ENCODE results near the gene PTX4.
"Not testable (repeated sequence)": the region's sequence is repeated elsewhere in the genome, so short reads cannot be mapped to it uniquely, and the experiment has no call there.

The PTX4 gene

GRCh38 chr16:1447965-1448364, 40.8 kb downstream of the PTX4 start:
- H3K4me3 Mint-ChIP-seq = no peak overlapping the region
- H3K36me3 Mint-ChIP-seq = peaks cover 30 to 37% of the 10 kb centered on the region in 2 donors

GRCh38 chr16:1446296-1447080, 42.3 kb downstream of the PTX4 start:
- no peaks in the 10 kb centered on the region for H3K9me3 Mint-ChIP-seq
- peaks cover 24 to 30% of the 10 kb centered on the region in 2 donors for H3K36me3 Mint-ChIP-seq
- no peak overlapping the region for H3K4me3 Mint-ChIP-seq
- H3K27me3 Mint-ChIP-seq = no peaks in the 10 kb centered on the region
- ATAC-seq (replicated peaks) (no peak), DNase-seq (no peak)
- H3K27ac Mint-ChIP-seq = peak overlapping the region; percentile 71
- H3K4me1 Mint-ChIP-seq = no peaks in the 10 kb centered on the region

More at GRCh38 chr16:1447965-1448364, 40.8 kb downstream of the PTX4 start:
- Mint-ChIP-seq H3K4me1 (no peaks in the 10 kb centered on the region), H3K27me3 (no peaks in the 10 kb centered on the region), H3K9me3 (no peaks in the 10 kb centered on the region), H3K27ac (no peak overlapping the region)
- DNase-seq = no peak
- no peak for ATAC-seq (replicated peaks)

- no peaks in the 10 kb centered on the region for H3K4me1 Mint-ChIP-seq
- no peaks in the 10 kb centered on the region for H3K27me3 Mint-ChIP-seq
- DNase-seq (no peak), ATAC-seq (replicated peaks) (peak in 1 of 2 donors; percentile 26)
- no peaks in the 10 kb centered on the region for H3K9me3 Mint-ChIP-seq
- no peak overlapping the region for H3K4me3 Mint-ChIP-seq
- H3K27ac Mint-ChIP-seq = peak overlapping the region; percentile 71
- H3K36me3 Mint-ChIP-seq = peaks cover 23 to 24% of the 10 kb centered on the region in 2 donors
These were observed 43.1 kb downstream of the PTX4 start for GRCh38 chr16:1445518-1446203.

- Mint-ChIP-seq H3K9me3 (no peaks in the 10 kb centered on the region), H3K27ac (peak overlapping the region; percentile 87), H3K4me1 (no peaks in the 10 kb centered on the region), H3K36me3 (peaks cover 22% of the 10 kb centered on the region in 2 donors), H3K4me3 (no peak overlapping the region), H3K27me3 (no peaks in the 10 kb centered on the region)
- peak in 1 of 2 donors; percentile 42 for ATAC-seq (replicated peaks)
- no peak for DNase-seq
These were observed 43.8 kb downstream of the PTX4 start for GRCh38 chr16:1444730-1445517.

GRCh38 chr16:1443980-1444729, 44.6 kb downstream of the PTX4 start, which contains the start of gene CCDC154:
TSS of gene CCDC154 (minus strand) at chr16:1444556. CDS start at chr16:1444322, 234 bp downstream.
- no peak within 1 kb of the TSS for H3K4me3 Mint-ChIP-seq
- peak in 1 of 2 donors; percentile 26 for ATAC-seq (replicated peaks)
- H3K27ac Mint-ChIP-seq = peak within 1 kb of the TSS; percentile 87
- no peaks in the 10 kb centered on the region for H3K4me1 Mint-ChIP-seq
- H3K36me3 Mint-ChIP-seq = peaks cover 17 to 18% of the 10 kb centered on the region in 2 donors
- no peaks in the 10 kb centered on the region for H3K27me3 Mint-ChIP-seq
- DNase-seq = no peak
- H3K9me3 Mint-ChIP-seq = no peaks in the 10 kb centered on the region

GRCh38 chr16:1443403-1443973, 45.3 kb downstream of the PTX4 start:
- H3K9me3 Mint-ChIP-seq = no peaks in the 10 kb centered on the region
- H3K27me3 Mint-ChIP-seq = no peaks in the 10 kb centered on the region
- peaks cover 17 to 19% of the 10 kb centered on the region in 2 donors for H3K36me3 Mint-ChIP-seq
- H3K27ac Mint-ChIP-seq = no peak overlapping the region
- DNase-seq = no peak
- no peak overlapping the region for H3K4me3 Mint-ChIP-seq
- H3K4me1 Mint-ChIP-seq = no peaks in the 10 kb centered on the region
- ATAC-seq (replicated peaks) = no peak

GRCh38 chr16:1442697-1443096, 46.0 kb downstream of the PTX4 start:
- ATAC-seq (replicated peaks) (no peak), DNase-seq (no peak)
- no peak overlapping the region for H3K4me3 Mint-ChIP-seq
- H3K27ac Mint-ChIP-seq = no peak overlapping the region
- no peaks in the 10 kb centered on the region for H3K27me3 Mint-ChIP-seq
- no peaks in the 10 kb centered on the region for H3K9me3 Mint-ChIP-seq
- H3K36me3 Mint-ChIP-seq = peaks cover 11 to 19% of the 10 kb centered on the region in 2 donors
- H3K4me1 Mint-ChIP-seq = no peaks in the 10 kb centered on the region

- Mint-ChIP-seq H3K36me3 (peaks cover 11 to 21% of the 10 kb centered on the region in 2 donors), H3K27ac (no peak overlapping the region), H3K27me3 (no peaks in the 10 kb centered on the region), H3K4me3 (no peak overlapping the region), H3K9me3 (no peaks in the 10 kb centered on the region), H3K4me1 (no peaks in the 10 kb centered on the region)
- ATAC-seq (replicated peaks) (no peak), DNase-seq (no peak)
These were observed 47.3 kb downstream of the PTX4 start for GRCh38 chr16:1441391-1441829.

GRCh38 chr16:1439699-1440074, 49.1 kb downstream of the PTX4 start:
- not testable (repeated sequence) for H3K27ac Mint-ChIP-seq; H3K4me1 Mint-ChIP-seq; ATAC-seq (replicated peaks); DNase-seq; H3K4me3 Mint-ChIP-seq; H3K9me3 Mint-ChIP-seq; H3K27me3 Mint-ChIP-seq
- H3K36me3 Mint-ChIP-seq = peaks cover 9 to 15% of the 10 kb centered on the region in 2 donors

GRCh38 chr16:1439058-1439698, 49.6 kb downstream of the PTX4 start:
- H3K4me1 Mint-ChIP-seq = no peaks in the 10 kb centered on the region
- DNase-seq (no peak), ATAC-seq (replicated peaks) (no peak)
- no peak overlapping the region for H3K4me3 Mint-ChIP-seq
- H3K9me3 Mint-ChIP-seq = no peaks in the 10 kb centered on the region
- H3K36me3 Mint-ChIP-seq = peaks cover 9 to 15% of the 10 kb centered on the region in 2 donors
- H3K27me3 Mint-ChIP-seq = no peaks in the 10 kb centered on the region
- peak overlapping the region; percentile 42 for H3K27ac Mint-ChIP-seq

GRCh38 chr16:1438229-1439057, 50.3 kb downstream of the PTX4 start:
- no peak for ATAC-seq (replicated peaks)
- Mint-ChIP-seq H3K36me3 (peaks cover 9 to 15% of the 10 kb centered on the region in 2 donors), H3K9me3 (no peaks in the 10 kb centered on the region), H3K27me3 (no peaks in the 10 kb centered on the region), H3K27ac (no peak overlapping the region), H3K4me1 (no peaks in the 10 kb centered on the region), H3K4me3 (no peak overlapping the region)
- no peak for DNase-seq

GRCh38 chr16:1437606-1438005, 51.1 kb downstream of the PTX4 start:
- no peak overlapping the region for H3K4me3 Mint-ChIP-seq
- DNase-seq = no peak
- ATAC-seq (replicated peaks) = no peak
- no peaks in the 10 kb centered on the region for H3K4me1 Mint-ChIP-seq
- H3K9me3 Mint-ChIP-seq = no peaks in the 10 kb centered on the region
- peaks cover 9 to 15% of the 10 kb centered on the region in 2 donors for H3K36me3 Mint-ChIP-seq
- no peaks in the 10 kb centered on the region for H3K27me3 Mint-ChIP-seq
- no peak overlapping the region for H3K27ac Mint-ChIP-seq

All from stimulated activated naive B cell treated with anti-CD40 and anti-IgM and Interleukin-4, amounts not matched to agents 10 μg/mL and 1 μg/mL and 100 μg/mL, for 72 hours (primary cell).